ENCODE results near the gene KCNN1.

KCNN1 gene

DNA sequence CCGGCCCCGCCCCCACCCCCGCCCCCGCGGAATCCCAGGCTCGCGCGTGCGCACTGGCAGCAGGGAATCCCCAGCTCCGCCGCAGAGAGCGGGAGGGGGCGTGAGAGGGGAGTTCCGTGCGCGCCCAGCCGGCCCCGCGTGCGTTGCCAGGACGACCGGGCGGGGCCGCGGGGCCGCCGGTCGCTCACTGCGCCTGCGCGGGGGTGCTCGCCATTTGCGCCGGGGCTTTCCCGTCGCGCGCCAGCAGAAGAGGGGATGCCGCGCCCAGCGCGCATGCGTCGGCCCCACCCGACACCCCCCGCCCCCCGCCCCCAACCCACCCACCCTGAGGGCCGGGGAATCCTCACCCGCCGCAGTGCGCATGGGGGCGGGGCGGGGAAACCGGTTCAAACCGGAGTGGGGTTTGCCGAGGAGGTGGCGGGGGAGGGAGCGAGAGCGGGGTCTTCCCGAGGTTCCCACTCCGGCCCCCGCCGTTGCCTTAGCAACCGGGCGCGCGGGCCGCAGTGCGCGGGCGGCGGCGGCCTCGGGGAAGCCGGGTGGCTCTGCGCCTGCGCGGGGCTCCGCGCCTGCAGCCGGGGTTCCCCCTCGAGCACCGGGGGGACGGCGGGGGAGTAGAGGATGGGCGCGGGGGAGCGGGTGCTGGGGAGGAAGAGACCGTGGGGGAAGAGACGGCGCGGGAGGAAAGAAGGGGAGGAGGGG lies 18.9 kb upstream of the KCNN1 start (continued):
- TF ChIP-seq, protein P1, sequence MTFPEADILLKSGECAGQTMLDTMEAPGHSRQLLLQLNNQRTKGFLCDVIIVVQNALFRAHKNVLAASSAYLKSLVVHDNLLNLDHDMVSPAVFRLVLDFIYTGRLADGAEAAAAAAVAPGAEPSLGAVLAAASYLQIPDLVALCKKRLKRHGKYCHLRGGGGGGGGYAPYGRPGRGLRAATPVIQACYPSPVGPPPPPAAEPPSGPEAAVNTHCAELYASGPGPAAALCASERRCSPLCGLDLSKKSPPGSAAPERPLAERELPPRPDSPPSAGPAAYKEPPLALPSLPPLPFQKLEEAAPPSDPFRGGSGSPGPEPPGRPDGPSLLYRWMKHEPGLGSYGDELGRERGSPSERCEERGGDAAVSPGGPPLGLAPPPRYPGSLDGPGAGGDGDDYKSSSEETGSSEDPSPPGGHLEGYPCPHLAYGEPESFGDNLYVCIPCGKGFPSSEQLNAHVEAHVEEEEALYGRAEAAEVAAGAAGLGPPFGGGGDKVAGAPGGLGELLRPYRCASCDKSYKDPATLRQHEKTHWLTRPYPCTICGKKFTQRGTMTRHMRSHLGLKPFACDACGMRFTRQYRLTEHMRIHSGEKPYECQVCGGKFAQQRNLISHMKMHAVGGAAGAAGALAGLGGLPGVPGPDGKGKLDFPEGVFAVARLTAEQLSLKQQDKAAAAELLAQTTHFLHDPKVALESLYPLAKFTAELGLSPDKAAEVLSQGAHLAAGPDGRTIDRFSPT (tag by site-specific recombination; IDR thresholded peaks at IDR 0.05), result no peak
- no peak for TF ChIP-seq ZNF654 (tag by site-specific recombination; IDR thresholded peaks at IDR 0.05; ENCODE audit: low read depth)
- TF ChIP-seq ZFHX2 (tag by site-specific recombination; conservative IDR thresholded peaks at IDR 0.05), result peak; percentile 87
- TF ChIP-seq, protein P2, sequence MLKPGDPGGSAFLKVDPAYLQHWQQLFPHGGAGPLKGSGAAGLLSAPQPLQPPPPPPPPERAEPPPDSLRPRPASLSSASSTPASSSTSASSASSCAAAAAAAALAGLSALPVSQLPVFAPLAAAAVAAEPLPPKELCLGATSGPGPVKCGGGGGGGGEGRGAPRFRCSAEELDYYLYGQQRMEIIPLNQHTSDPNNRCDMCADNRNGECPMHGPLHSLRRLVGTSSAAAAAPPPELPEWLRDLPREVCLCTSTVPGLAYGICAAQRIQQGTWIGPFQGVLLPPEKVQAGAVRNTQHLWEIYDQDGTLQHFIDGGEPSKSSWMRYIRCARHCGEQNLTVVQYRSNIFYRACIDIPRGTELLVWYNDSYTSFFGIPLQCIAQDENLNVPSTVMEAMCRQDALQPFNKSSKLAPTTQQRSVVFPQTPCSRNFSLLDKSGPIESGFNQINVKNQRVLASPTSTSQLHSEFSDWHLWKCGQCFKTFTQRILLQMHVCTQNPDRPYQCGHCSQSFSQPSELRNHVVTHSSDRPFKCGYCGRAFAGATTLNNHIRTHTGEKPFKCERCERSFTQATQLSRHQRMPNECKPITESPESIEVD (tag by site-specific recombination; IDR thresholded peaks at IDR 0.05), result no peak
- peak; percentile 98 for TF ChIP-seq KLF10 (tag by site-specific recombination; IDR thresholded peaks at IDR 0.05)

DNA sequence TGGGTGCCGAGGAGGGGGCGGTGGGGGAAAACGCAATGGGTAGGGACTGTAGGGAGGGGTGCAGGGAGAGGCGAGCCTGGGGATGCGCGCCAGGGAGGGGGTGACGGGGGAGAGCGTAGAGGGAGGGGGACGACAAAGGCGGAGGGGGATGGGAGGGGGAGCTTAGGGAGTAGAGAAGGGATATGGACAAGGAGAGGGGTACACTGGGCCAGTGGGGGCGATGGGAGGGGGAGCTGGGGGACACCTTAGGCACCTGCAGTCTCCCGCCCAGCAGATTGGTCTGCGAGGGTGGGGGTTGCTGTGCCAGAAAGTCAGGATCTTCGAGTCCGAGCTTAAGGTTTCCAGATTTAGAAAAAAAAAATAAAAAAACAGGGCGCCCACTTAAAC lies 18.4 kb upstream of the KCNN1 start:
- H3K36me3 ChIP-seq (ENCODE audit: control insufficient read depth in 2 of 2, insufficient read depth in 1 of 2, low read length in 2 of 2), result peaks cover 0 to 13% of the 10 kb centered on the region in 2 experiments; a peak in 1 of 3 replicates
- peaks cover 6% of the 10 kb centered on the region; the same call in 1 of the 2 replicates for H3K4me1 ChIP-seq (ENCODE audit: control insufficient read depth, insufficient read depth, low read length)
- H3K9me3 ChIP-seq (ENCODE audit: control insufficient read depth, insufficient read depth, low read depth, low read length), result no peaks in the 10 kb centered on the region
- peak overlapping the region; percentile 43 for H3K4me3 ChIP-seq (ENCODE audit: low read depth, low read length)
- ChIA-PET POLR2A (interaction anchor here (0.5 to 2.2 kb wide), 4 partner anchors 39 to 461 kb away, joined by 3 to 5 read pairs (median 4); no protein-coding TSS in a partner anchor), CTCF (interaction anchor here (0.7 to 9.4 kb wide), 2 partner anchors 49 to 304 kb away, joined by 3 to 92 read pairs; no protein-coding TSS in a partner anchor)
- no peak overlapping the region for H3K27ac ChIP-seq (ENCODE audit: extremely low read depth, low read depth, low read length)
- TF ChIP-seq ZNF2 (tag by site-specific recombination; IDR thresholded peaks at IDR 0.05), result no peak
- TF ChIP-seq, protein P3, sequence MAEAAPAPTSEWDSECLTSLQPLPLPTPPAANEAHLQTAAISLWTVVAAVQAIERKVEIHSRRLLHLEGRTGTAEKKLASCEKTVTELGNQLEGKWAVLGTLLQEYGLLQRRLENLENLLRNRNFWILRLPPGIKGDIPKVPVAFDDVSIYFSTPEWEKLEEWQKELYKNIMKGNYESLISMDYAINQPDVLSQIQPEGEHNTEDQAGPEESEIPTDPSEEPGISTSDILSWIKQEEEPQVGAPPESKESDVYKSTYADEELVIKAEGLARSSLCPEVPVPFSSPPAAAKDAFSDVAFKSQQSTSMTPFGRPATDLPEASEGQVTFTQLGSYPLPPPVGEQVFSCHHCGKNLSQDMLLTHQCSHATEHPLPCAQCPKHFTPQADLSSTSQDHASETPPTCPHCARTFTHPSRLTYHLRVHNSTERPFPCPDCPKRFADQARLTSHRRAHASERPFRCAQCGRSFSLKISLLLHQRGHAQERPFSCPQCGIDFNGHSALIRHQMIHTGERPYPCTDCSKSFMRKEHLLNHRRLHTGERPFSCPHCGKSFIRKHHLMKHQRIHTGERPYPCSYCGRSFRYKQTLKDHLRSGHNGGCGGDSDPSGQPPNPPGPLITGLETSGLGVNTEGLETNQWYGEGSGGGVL (tag by site-specific recombination; IDR thresholded peaks at IDR 0.05), result no peak; the same call in 1 of the 2 replicates
- no peak for TF ChIP-seq ZNF350 (tag by site-specific recombination; IDR thresholded peaks at IDR 0.05)
- no peak for TF ChIP-seq PRDM1 (tag by site-specific recombination; IDR thresholded peaks at IDR 0.05)
- TF ChIP-seq, protein P4, sequence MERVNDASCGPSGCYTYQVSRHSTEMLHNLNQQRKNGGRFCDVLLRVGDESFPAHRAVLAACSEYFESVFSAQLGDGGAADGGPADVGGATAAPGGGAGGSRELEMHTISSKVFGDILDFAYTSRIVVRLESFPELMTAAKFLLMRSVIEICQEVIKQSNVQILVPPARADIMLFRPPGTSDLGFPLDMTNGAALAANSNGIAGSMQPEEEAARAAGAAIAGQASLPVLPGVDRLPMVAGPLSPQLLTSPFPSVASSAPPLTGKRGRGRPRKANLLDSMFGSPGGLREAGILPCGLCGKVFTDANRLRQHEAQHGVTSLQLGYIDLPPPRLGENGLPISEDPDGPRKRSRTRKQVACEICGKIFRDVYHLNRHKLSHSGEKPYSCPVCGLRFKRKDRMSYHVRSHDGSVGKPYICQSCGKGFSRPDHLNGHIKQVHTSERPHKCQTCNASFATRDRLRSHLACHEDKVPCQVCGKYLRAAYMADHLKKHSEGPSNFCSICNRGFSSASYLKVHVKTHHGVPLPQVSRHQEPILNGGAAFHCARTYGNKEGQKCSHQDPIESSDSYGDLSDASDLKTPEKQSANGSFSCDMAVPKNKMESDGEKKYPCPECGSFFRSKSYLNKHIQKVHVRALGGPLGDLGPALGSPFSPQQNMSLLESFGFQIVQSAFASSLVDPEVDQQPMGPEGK (tag by site-specific recombination; IDR thresholded peaks at IDR 0.05), result peak; percentile 79
- no peak for TF ChIP-seq IKZF3 (tag by site-specific recombination; IDR thresholded peaks at IDR 0.05)
- no peak for TF ChIP-seq ZBTB48 (tag by site-specific recombination; IDR thresholded peaks at IDR 0.05)
- TF ChIP-seq ZNF658 (tag by site-specific recombination; IDR thresholded peaks at IDR 0.05), result no peak
- TF ChIP-seq, protein P5, sequence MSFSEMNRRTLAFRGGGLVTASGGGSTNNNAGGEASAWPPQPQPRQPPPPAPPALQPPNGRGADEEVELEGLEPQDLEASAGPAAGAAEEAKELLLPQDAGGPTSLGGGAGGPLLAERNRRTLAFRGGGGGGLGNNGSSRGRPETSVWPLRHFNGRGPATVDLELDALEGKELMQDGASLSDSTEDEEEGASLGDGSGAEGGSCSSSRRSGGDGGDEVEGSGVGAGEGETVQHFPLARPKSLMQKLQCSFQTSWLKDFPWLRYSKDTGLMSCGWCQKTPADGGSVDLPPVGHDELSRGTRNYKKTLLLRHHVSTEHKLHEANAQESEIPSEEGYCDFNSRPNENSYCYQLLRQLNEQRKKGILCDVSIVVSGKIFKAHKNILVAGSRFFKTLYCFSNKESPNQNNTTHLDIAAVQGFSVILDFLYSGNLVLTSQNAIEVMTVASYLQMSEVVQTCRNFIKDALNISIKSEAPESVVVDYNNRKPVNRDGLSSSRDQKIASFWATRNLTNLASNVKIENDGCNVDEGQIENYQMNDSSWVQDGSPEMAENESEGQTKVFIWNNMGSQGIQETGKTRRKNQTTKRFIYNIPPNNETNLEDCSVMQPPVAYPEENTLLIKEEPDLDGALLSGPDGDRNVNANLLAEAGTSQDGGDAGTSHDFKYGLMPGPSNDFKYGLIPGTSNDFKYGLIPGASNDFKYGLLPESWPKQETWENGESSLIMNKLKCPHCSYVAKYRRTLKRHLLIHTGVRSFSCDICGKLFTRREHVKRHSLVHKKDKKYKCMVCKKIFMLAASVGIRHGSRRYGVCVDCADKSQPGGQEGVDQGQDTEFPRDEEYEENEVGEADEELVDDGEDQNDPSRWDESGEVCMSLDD (tag by site-specific recombination; IDR thresholded peaks at IDR 0.05), result peak; percentile 74
- TF ChIP-seq ZFHX2 (tag by site-specific recombination; conservative IDR thresholded peaks at IDR 0.05), result no peak
- TF ChIP-seq, protein P6, sequence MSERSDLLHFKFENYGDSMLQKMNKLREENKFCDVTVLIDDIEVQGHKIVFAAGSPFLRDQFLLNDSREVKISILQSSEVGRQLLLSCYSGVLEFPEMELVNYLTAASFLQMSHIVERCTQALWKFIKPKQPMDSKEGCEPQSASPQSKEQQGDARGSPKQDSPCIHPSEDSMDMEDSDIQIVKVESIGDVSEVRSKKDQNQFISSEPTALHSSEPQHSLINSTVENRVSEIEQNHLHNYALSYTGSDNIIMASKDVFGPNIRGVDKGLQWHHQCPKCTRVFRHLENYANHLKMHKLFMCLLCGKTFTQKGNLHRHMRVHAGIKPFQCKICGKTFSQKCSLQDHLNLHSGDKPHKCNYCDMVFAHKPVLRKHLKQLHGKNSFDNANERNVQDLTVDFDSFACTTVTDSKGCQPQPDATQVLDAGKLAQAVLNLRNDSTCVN (tag by site-specific recombination; optimal IDR thresholded peaks at IDR 0.05), result peak; percentile 4
- TF ChIP-seq, protein P7, sequence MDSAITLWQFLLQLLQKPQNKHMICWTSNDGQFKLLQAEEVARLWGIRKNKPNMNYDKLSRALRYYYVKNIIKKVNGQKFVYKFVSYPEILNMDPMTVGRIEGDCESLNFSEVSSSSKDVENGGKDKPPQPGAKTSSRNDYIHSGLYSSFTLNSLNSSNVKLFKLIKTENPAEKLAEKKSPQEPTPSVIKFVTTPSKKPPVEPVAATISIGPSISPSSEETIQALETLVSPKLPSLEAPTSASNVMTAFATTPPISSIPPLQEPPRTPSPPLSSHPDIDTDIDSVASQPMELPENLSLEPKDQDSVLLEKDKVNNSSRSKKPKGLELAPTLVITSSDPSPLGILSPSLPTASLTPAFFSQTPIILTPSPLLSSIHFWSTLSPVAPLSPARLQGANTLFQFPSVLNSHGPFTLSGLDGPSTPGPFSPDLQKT (IDR thresholded peaks at IDR 0.05; ENCODE audit: borderline replicate concordance, low read depth, low read length), result no peak
- no peak for TF ChIP-seq ZNF140 (tag by site-specific recombination; IDR thresholded peaks at IDR 0.05)
- TF ChIP-seq EGR2 (tag by site-specific recombination; IDR thresholded peaks at IDR 0.05; ENCODE audit: low read depth), result no peak
- no peak for TF ChIP-seq ZNF624 (tag by site-specific recombination; IDR thresholded peaks at IDR 0.05)
- no peak for TF ChIP-seq ZNF266 (tag by site-specific recombination; IDR thresholded peaks at IDR 0.05; ENCODE audit: low read depth)
- no peak for TF ChIP-seq ZNF341 (tag by site-specific recombination; IDR thresholded peaks at IDR 0.05; ENCODE audit: low read depth)

Measured in HEK293 (cell line).